Body of pancreas (tissue), 4 donors: Measurements from ENCODE around the gene EFCAB13. TPM values are rescaled to one million over a fixed set of nuclear protein-coding genes. Genes with fewer than 3 reads are reported as not detected.
A peak's percentile ranks its signal among the peaks of the same experiment; 100 is the strongest.

Source experiments
- ATAC-seq: fragments of 150-250 bp; one replicate; pipeline ENCODE4 v1.9.1; 2016
- DNase-seq, 4 donors: peaks; one replicate each; pipeline ENCODE4 v3.0.0-alpha.2; 2019
- H3K27ac ChIP-seq, 4 donors: fragments of 200-600 bp; sonication (generic); 1 replicate in 3 of 4; 2 replicates in 1 of 4; pipeline versions ENCODE4 v1.5.1 to v1.6.1; 2016 to 2019; ENCODE audit warnings: mild to moderate bottlenecking in 1 of 4, mixed read lengths in 1 of 4, moderate library complexity in 1 of 4
- H3K27me3 ChIP-seq, 2 donors: fragments of 200-600 bp; sonication (generic); one replicate each; pipeline ENCODE4 v1.6.0; 2016; ENCODE audit warnings: mild to moderate bottlenecking in 1 of 2
- H3K36me3 ChIP-seq, 2 donors: fragments of 200-600 bp; sonication (generic); replicated peaks in 1 of 2; 2 replicates each; pipeline ENCODE4 v1.5.1; 2016; ENCODE audit warnings: low read depth in 2 of 2; ENCODE audit not compliant: insufficient read depth in 1 of 2
- H3K4me1 ChIP-seq: fragments of 200-600 bp; sonication (generic); one replicate; pipeline ENCODE4 v1.6.0; 2016
- H3K4me3 ChIP-seq, 2 donors: fragments of 200-600 bp; sonication (generic); 1 replicate in 1 of 2; 2 replicates in 1 of 2; pipeline ENCODE4 v1.5.1; 2016 to 2019
- H3K9me3 ChIP-seq, 3 donors: fragments of 200-600 bp; sonication (generic); 1 replicate in 2 of 3; 2 replicates in 1 of 3; pipeline ENCODE4 v1.5.1; 2016
- CTCF ChIP-seq, 7 experiments: fragments of 450-650 bp in 4 of 7; fragments of 200-600 bp in 3 of 7; sonication (generic) in 3 of 7; IDR thresholded peaks; one replicate each; pipeline ENCODE4 v1.5.1; 2016 to 2019; ENCODE audit warnings: antibody characterized with exemption in 7 of 7
- POLR2A ChIP-seq, 3 donors: fragments of 450-650 bp; IDR thresholded peaks; one replicate each; pipeline ENCODE4 v1.6.1; 2016; ENCODE audit warnings: antibody characterized with exemption in 3 of 3, mild to moderate bottlenecking in 2 of 3
- WGBS, 2 donors: methylation state at CpG; one replicate each; pipeline ENCODE4 v1.1.5; 2017; 5-methylcytosine and 5-hydroxymethylcytosine counted together
- intact Hi-C: fragments of 100-400 bp; cut with DNase I; formaldehyde crosslinking; loops from one replicate; pipeline ENCODE4 v1.15.1; 2023
- total RNA-seq, 2 donors: library from RNA; depleted of rRNA; stranded (reverse); fragments of >200 nt; gene quantifications; one replicate each; pipeline ENCODE4 v1.1.0, GENCODE V29; 2016

Gene EFCAB13
- total RNA-seq, 2 donors from 2014 or later = 2.6 to 10.6 TPM

GRCh38 chr17:47280072-47280811 lies 43.5 kb upstream of the EFCAB13 start:
- intact Hi-C loops = no loop called here
- WGBS, 2 donors = 83 to 88% methylated on average over 14 of the region's 14 CpGs
- Histone ChIP-seq H3K4me3 (no peak overlapping the region), H3K9me3 (no peaks in the 10 kb centered on the region), H3K4me1 (peaks cover 20% of the 10 kb centered on the region), H3K27ac (peak overlapping the region in 1 of 4 donors; percentile 43), H3K36me3 (no peaks in the 10 kb centered on the region), H3K27me3 (no peaks in the 10 kb centered on the region)
- no peak for ATAC-seq
- DNase-seq = no peak
- TF ChIP-seq CTCF (IDR thresholded peaks at IDR 0.05) (no peak), POLR2A (IDR thresholded peaks at IDR 0.05) (no peak)

GRCh38 chr17:47281216-47281615 lies 42.5 kb upstream of the EFCAB13 start:
- H3K27ac ChIP-seq = no peak overlapping the region

GRCh38 chr17:47285003-47285402 lies 38.8 kb upstream of the EFCAB13 start:
- Histone ChIP-seq H3K4me1 (no peaks in the 10 kb centered on the region), H3K9me3 (no peaks in the 10 kb centered on the region), H3K27me3 (no peaks in the 10 kb centered on the region), H3K36me3 (no peaks in the 10 kb centered on the region), H3K27ac (no peak overlapping the region), H3K4me3 (no peak overlapping the region)
- WGBS, 2 donors = 72 to 73% methylated on average over 6 of the region's 6 CpGs
- DNase-seq (no peak), ATAC-seq (no peak)
- intact Hi-C loops = no loop called here
- TF ChIP-seq POLR2A (IDR thresholded peaks at IDR 0.05) (no peak), CTCF (IDR thresholded peaks at IDR 0.05) (no peak)

More at GRCh38 chr17:47281216-47281615, 42.5 kb upstream of the EFCAB13 start:
- H3K4me1 ChIP-seq = peaks cover 10% of the 10 kb centered on the region
- intact Hi-C loops = no loop called here
- no peak overlapping the region for H3K4me3 ChIP-seq
- TF ChIP-seq POLR2A (IDR thresholded peaks at IDR 0.05) = no peak
- TF ChIP-seq CTCF (IDR thresholded peaks at IDR 0.05) = no peak
- WGBS, 2 donors = 86% methylated on average over 6 of the region's 6 CpGs
- no peaks in the 10 kb centered on the region for H3K9me3 ChIP-seq
- no peaks in the 10 kb centered on the region for H3K36me3 ChIP-seq
- no peak for ATAC-seq
- no peaks in the 10 kb centered on the region for H3K27me3 ChIP-seq
- no peak for DNase-seq

GRCh38 chr17:47286198-47286914 lies 37.4 kb upstream of the EFCAB13 start:
- ATAC-seq (no peak), DNase-seq (no peak)
- Histone ChIP-seq H3K9me3 (no peaks in the 10 kb centered on the region), H3K4me3 (no peak overlapping the region), H3K36me3 (no peaks in the 10 kb centered on the region), H3K27me3 (no peaks in the 10 kb centered on the region), H3K27ac (no peak overlapping the region), H3K4me1 (no peaks in the 10 kb centered on the region)
- intact Hi-C loops = no loop called here
- TF ChIP-seq POLR2A (IDR thresholded peaks at IDR 0.05) (no peak), CTCF (IDR thresholded peaks at IDR 0.05) (no peak)
- 66 to 73% methylated on average over 6 of the region's 6 CpGs for WGBS, 2 donors
